Panc1 (cell line): Measurements from ENCODE around the gene TF.
"Not testable (repeated sequence)": the region's sequence is repeated elsewhere in the genome, so short reads cannot be mapped to it uniquely, and the experiment has no call there.

Experiments used
- POLR2AphosphoS5 ChIP-seq: IDR thresholded peaks from 2 replicates; pipeline ENCODE4 v1.6.1; 2012; ENCODE audit warnings: mild to moderate bottlenecking, low read depth, low read length, moderate library complexity
- SIN3A ChIP-seq: IDR thresholded peaks from 2 replicates; pipeline ENCODE4 v1.6.1; 2012; ENCODE audit warnings: low read depth, mild to moderate bottlenecking, low read length, moderate library complexity, borderline replicate concordance; ENCODE audit not compliant: insufficient read depth
- TCF7L2 ChIP-seq: IDR thresholded peaks from 2 replicates; pipeline ENCODE4 v1.6.1; 2011; ENCODE audit warnings: mild to moderate bottlenecking, low read depth, low read length, inconsistent platforms
- TF ChIP-seq, protein P1 (sequence below): fragments of 450-650 bp; IDR thresholded peaks from 2 replicates; pipeline ENCODE4 v1.5.1; 2017; ENCODE audit warnings: mild to moderate bottlenecking

DNA sequence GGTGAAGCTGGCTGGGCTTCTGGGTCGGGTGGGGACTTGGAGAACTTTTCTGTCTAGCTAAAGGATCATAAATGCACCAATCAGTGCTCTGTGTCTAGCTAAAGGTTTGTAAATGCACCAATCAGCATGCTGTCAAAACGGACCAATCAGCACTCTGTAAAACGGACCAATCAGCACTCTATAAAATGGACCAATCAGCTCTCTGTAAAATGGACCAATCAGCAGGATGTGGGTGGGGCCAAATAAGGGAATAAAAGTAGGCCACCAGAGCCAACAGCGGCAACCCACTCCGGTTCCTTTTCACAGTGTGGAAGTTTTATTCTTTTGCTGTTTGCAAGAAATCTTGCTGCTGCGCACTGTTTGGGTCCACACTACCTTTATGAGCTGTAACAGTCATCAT is 14.0 kb upstream of the TF start:
- TF ChIP-seq, protein P1, sequence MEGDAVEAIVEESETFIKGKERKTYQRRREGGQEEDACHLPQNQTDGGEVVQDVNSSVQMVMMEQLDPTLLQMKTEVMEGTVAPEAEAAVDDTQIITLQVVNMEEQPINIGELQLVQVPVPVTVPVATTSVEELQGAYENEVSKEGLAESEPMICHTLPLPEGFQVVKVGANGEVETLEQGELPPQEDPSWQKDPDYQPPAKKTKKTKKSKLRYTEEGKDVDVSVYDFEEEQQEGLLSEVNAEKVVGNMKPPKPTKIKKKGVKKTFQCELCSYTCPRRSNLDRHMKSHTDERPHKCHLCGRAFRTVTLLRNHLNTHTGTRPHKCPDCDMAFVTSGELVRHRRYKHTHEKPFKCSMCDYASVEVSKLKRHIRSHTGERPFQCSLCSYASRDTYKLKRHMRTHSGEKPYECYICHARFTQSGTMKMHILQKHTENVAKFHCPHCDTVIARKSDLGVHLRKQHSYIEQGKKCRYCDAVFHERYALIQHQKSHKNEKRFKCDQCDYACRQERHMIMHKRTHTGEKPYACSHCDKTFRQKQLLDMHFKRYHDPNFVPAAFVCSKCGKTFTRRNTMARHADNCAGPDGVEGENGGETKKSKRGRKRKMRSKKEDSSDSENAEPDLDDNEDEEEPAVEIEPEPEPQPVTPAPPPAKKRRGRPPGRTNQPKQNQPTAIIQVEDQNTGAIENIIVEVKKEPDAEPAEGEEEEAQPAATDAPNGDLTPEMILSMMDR, result not testable (repeated sequence)
- not testable (repeated sequence) for TF ChIP-seq TCF7L2, SIN3A, POLR2AphosphoS5
